Thyroid gland (tissue), 4 donors: ENCODE data around the gene PROCR. TPM values are rescaled to one million over a fixed set of nuclear protein-coding genes. Genes with fewer than 3 reads are reported as not detected.

ENCODE experiments used
- DNase-seq, 2 donors: peaks; one replicate each; pipeline ENCODE4 v3.0.0-alpha.2; 2019
- H3K27ac ChIP-seq, 3 donors: fragments of 200-600 bp; sonication (generic); 1 replicate in 2 of 3; 2 replicates in 1 of 3; pipeline ENCODE4 v1.5.1; 2016 to 2019; ENCODE audit warnings: mild to moderate bottlenecking in 1 of 3, moderate library complexity in 1 of 3
- H3K27me3 ChIP-seq: fragments of 200-600 bp; sonication (generic); one replicate; pipeline ENCODE4 v1.5.1; 2019
- H3K36me3 ChIP-seq, 2 donors: fragments of 200-600 bp; sonication (generic); one replicate each; pipeline ENCODE4 v1.5.1; 2016 to 2019
- H3K4me1 ChIP-seq, 2 donors: fragments of 200-600 bp; sonication (generic); one replicate each; pipeline ENCODE4 v1.5.1; 2017 to 2019
- H3K4me3 ChIP-seq, 3 donors: fragments of 200-600 bp; sonication (generic); replicated peaks in 1 of 3; 1 replicate in 2 of 3; 2 replicates in 1 of 3; pipeline ENCODE4 v1.5.1; 2016; ENCODE audit warnings: mild to moderate bottlenecking in 1 of 3
- H3K9me3 ChIP-seq: fragments of 200-600 bp; sonication (generic); one replicate; pipeline ENCODE4 v1.5.1; 2017
- POLR2A ChIP-seq, 2 donors: fragments of 450-650 bp; IDR thresholded peaks; one replicate each; pipeline ENCODE4 v1.6.1; 2017; ENCODE audit warnings: antibody characterized with exemption in 2 of 2, mild to moderate bottlenecking in 2 of 2, moderate library complexity in 1 of 2
- WGBS, 2 donors: methylation state at CpG; one replicate each; pipeline ENCODE4 v1.1.5; 2017; 5-methylcytosine and 5-hydroxymethylcytosine counted together
- intact Hi-C: fragments of 100-400 bp; cut with DNase I; formaldehyde crosslinking; loops from one replicate; pipeline ENCODE4 v1.15.1; 2023
- total RNA-seq, 4 donors: library from RNA; depleted of rRNA; stranded (reverse); fragments of >200 nt; gene quantifications; one replicate each; pipeline ENCODE4 v1.2.3, GENCODE V29; 2016
- TF ChIP-seq, protein P1 (sequence below), 6 experiments: fragments of 200-600 bp in 3 of 6; fragments of 450-650 bp in 3 of 6; sonication (generic) in 3 of 6; IDR thresholded peaks; one replicate each; pipeline ENCODE4 v1.5.1; 2016 to 2019; ENCODE audit warnings: antibody characterized with exemption in 6 of 6, mild to moderate bottlenecking in 2 of 6, inconsistent platforms in 1 of 6, moderate library complexity in 1 of 6

Gene PROCR
- total RNA-seq, 4 donors from 2014 or later: 11.2 to 56.0 (median 37.9) TPM

DNA sequence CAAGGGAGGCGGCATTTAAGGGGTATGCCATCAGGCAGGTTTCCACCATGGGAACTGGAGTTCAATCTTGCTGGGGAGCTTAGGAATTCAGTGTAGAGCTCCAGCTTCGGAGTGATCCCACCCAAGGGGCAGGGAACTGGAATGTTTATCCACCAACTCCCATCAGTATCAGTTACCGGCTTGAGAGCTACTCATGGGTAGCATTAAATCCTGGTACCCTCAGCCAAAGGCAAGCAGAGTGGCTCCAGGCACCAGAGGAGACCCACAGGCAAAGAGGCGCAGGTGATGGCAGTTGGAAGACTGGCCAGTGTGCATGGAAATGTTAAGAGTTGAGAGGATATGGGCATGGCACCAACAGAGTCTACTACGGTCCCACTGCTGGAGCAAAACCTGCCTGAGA is 38.8 kb upstream of the PROCR start:
- no peak for DNase-seq
- intact Hi-C loops: no loop called here
- no peak for TF ChIP-seq POLR2A (IDR thresholded peaks at IDR 0.05)
- TF ChIP-seq, protein P1, sequence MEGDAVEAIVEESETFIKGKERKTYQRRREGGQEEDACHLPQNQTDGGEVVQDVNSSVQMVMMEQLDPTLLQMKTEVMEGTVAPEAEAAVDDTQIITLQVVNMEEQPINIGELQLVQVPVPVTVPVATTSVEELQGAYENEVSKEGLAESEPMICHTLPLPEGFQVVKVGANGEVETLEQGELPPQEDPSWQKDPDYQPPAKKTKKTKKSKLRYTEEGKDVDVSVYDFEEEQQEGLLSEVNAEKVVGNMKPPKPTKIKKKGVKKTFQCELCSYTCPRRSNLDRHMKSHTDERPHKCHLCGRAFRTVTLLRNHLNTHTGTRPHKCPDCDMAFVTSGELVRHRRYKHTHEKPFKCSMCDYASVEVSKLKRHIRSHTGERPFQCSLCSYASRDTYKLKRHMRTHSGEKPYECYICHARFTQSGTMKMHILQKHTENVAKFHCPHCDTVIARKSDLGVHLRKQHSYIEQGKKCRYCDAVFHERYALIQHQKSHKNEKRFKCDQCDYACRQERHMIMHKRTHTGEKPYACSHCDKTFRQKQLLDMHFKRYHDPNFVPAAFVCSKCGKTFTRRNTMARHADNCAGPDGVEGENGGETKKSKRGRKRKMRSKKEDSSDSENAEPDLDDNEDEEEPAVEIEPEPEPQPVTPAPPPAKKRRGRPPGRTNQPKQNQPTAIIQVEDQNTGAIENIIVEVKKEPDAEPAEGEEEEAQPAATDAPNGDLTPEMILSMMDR (IDR thresholded peaks at IDR 0.05): no peak
- no peak overlapping the region for H3K4me3 ChIP-seq
- no peak overlapping the region for H3K27ac ChIP-seq
- peaks cover 0 to 10% of the 10 kb centered on the region in 2 donors for H3K4me1 ChIP-seq
- WGBS, 2 donors: 88 to 91% methylated on average over 5 of the region's 5 CpGs
- no peaks in the 10 kb centered on the region for H3K27me3 ChIP-seq
- no peaks in the 10 kb centered on the region for H3K9me3 ChIP-seq
- H3K36me3 ChIP-seq: peaks cover 23 to 48% of the 10 kb centered on the region in 2 donors

DNA sequence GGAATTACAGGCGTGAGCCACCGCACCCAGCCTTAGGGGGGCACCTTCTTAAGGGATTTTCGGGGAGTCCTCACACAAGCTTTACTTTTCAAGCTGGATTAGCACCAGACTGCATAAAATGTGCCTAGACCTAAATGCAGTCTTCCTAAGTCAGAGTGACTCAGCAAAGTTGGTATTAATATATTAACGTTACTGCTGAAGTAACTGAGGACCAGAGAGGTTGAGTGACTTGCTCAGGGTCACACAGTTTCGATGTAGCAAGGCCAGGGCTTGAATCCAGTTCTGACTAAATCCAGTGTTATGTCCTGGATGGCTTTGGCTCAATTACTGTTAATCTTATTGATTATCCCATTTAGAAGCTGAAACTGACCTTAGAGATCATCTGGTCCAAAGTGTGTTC is 38.1 kb upstream of the PROCR start:
- TF ChIP-seq POLR2A (IDR thresholded peaks at IDR 0.05): no peak
- TF ChIP-seq, protein P1 (IDR thresholded peaks at IDR 0.05): no peak
- Histone ChIP-seq H3K27me3 (no peaks in the 10 kb centered on the region), H3K9me3 (no peaks in the 10 kb centered on the region), H3K4me3 (no peak overlapping the region), H3K4me1 (peaks cover 0 to 10% of the 10 kb centered on the region in 2 donors), H3K36me3 (peaks cover 25 to 47% of the 10 kb centered on the region in 2 donors), H3K27ac (no peak overlapping the region)
- intact Hi-C loops: no loop called here
- no peak for DNase-seq
- 84 to 93% methylated on average over 5 of the region's 5 CpGs for WGBS, 2 donors

DNA sequence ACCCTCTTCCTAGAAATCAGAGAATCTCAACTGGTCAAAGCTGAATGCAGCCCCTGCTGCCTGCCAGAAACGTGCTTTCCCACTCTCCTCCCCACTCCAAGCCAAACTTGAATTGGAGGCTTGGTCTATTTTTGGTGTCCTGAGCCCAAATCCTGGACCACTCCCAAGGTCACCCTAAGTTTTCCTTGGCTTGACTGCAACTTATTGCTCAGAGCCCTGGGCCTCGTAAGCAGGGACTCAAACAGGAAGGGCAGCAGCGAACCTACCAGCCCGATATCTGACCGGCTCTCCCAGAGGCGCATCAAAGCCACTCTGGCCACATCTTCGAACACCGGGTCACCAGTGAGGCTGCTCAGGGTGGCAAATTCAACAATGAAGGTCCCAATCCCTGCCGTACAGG is 37.4 kb upstream of the PROCR start:
- Histone ChIP-seq H3K27ac (peak overlapping the region; percentile 5 to 39 (median 28)), H3K9me3 (no peaks in the 10 kb centered on the region), H3K4me3 (no peak overlapping the region), H3K36me3 (peaks cover 25 to 43% of the 10 kb centered on the region in 2 donors), H3K4me1 (peaks cover 0 to 10% of the 10 kb centered on the region in 2 donors), H3K27me3 (no peaks in the 10 kb centered on the region)
- 43 to 82% methylated on average over 9 of the region's 9 CpGs for WGBS, 2 donors
- intact Hi-C loops: no loop called here
- no peak for TF ChIP-seq POLR2A (IDR thresholded peaks at IDR 0.05)
- TF ChIP-seq, protein P1 (IDR thresholded peaks at IDR 0.05): no peak
- no peak for DNase-seq

DNA sequence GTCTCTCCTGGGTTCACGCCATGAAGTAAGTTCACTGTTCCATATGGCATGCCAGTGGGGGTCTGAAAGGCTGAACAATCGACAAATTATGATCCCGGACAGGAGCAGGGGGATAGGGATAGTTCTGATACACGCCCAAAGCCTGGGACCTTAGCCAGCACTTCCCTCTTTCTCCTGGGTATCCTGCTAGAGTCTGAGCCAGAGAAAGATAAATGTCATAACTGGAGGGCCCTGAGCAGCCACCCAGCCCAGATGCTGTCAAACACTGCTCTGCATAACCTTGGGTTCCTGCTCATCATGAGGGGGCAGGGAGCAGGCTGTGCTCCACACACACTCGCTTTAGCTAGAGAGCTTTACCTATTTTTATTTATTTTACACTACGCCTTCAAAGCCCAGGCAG is 37.0 kb upstream of the PROCR start:
- Histone ChIP-seq H3K4me3 (no peak overlapping the region), H3K4me1 (peaks cover 0 to 10% of the 10 kb centered on the region in 2 donors), H3K27ac (peak overlapping the region; percentile 5 to 39 (median 28)), H3K9me3 (no peaks in the 10 kb centered on the region), H3K36me3 (peaks cover 25 to 38% of the 10 kb centered on the region in 2 donors), H3K27me3 (no peaks in the 10 kb centered on the region)
- WGBS, 2 donors: 81 to 87% methylated on average over 6 of the region's 6 CpGs
- intact Hi-C loops: no loop called here
- no peak for DNase-seq
- TF ChIP-seq, protein P1 (IDR thresholded peaks at IDR 0.05): no peak
- TF ChIP-seq POLR2A (IDR thresholded peaks at IDR 0.05): no peak

DNA sequence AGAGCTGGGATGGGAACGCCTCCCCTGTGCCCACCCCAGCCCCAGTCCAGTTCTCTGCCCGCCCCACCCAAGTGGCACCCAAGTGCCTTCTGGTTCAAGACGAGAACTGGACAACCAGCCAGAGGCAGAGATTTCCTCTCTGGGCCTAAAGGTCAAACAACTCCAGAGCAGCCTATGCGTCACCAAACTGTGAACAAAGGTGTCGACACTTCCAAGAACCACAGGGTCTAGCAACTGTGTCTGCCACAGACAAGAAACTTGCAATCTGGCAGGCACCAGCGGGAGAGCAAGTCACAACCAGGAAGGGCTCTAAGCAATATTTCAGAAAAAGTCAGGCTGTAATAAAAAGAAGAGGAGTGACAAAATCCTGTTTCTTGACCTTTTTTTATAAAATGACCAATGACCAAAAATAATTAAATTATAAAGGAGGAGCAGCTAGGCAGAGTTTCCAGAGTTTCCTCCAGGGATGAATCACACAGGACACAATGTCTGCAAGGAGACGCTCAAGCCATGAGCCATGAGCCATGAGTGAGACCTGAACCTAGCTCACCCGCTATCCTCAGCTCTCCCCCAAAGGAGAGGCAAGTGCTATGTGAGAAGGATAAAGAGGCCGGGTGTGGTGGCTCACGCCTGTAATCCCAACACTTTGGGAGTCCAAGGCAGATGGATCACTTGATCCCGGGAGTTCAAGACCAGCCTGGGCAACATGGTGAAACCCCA is 35.8 kb upstream of the PROCR start:
- peak overlapping the region in 2 of 3 donors; percentile 23 to 52 for H3K27ac ChIP-seq
- no peak for TF ChIP-seq POLR2A (IDR thresholded peaks at IDR 0.05)
- TF ChIP-seq, protein P1 (IDR thresholded peaks at IDR 0.05): no peak
- H3K4me3 ChIP-seq: no peak overlapping the region
- DNase-seq: peak in 1 of 2 donors; percentile 17
- H3K27me3 ChIP-seq: no peaks in the 10 kb centered on the region
- peaks cover 27 to 32% of the 10 kb centered on the region in 2 donors for H3K36me3 ChIP-seq
- no peaks in the 10 kb centered on the region for H3K9me3 ChIP-seq
- H3K4me1 ChIP-seq: peaks cover 0 to 10% of the 10 kb centered on the region in 2 donors
- intact Hi-C loops: no loop called here
- 89 to 90% methylated on average over 11 of the region's 11 CpGs for WGBS, 2 donors
